GM18870 (cell line): ENCODE measurements around the gene RTN4R.

ENCODE experiments used
- ATAC-seq: cut with Tn5 transposase; IDR thresholded peaks from one replicate; pipeline ENCODE4 v1.9.1; 2021; ENCODE audit warnings: moderate library complexity; ENCODE audit not compliant: unreplicated experiment

Gene RTN4R

DNA sequence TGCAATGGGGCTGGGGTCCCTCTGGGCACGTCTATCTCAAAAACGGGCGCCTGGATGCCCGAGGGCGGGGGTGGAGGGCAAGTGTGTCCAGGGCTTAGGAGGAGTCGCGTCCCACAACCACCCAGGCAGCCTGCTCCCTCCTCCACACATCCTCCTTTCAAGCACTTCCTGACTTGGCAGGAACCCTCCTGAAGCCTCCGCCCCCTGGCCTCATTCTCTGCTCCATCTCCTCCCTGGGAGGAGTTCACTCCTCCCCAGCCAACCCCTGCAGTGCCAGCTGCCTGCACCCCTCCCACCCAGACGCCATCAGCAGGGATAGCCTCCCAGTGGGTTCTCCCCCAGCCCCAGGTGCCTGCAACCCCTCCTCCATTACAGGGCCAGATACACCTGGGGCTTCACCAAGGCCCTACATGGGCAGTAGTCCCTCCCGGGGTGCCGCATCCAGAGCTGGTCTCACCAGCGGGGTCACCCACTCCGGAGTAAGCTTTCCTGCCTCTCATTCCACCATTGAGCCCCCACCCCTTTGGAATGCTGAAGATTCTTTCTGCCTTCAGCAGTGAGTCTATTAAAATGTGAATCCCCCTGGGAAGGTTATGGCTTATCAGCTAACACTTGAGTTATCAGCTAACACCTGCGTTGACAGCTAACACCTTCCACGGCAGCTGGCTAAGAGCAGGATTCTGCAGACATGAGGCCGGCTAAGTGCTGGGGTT is 24.4 kb downstream of the RTN4R start:
- ATAC-seq = no peak

DNA sequence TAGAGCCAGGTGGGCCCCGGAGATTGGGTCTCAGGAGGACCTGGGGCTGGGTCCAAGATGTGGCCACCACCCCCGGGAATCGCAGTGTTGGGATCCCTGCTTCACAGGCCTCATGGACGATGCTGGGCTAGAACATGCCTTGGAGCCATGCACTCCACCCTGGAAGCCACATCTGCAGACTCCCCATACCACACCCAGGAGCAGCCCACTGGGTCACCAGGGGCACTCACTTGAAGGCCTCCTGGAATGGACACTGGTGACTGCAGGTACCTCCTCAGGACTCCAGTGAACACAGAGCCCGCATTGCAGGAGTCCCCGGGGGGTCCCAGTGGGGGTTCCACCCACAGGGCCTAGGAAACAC is 25.0 kb downstream of the RTN4R start:
- no peak for ATAC-seq

DNA sequence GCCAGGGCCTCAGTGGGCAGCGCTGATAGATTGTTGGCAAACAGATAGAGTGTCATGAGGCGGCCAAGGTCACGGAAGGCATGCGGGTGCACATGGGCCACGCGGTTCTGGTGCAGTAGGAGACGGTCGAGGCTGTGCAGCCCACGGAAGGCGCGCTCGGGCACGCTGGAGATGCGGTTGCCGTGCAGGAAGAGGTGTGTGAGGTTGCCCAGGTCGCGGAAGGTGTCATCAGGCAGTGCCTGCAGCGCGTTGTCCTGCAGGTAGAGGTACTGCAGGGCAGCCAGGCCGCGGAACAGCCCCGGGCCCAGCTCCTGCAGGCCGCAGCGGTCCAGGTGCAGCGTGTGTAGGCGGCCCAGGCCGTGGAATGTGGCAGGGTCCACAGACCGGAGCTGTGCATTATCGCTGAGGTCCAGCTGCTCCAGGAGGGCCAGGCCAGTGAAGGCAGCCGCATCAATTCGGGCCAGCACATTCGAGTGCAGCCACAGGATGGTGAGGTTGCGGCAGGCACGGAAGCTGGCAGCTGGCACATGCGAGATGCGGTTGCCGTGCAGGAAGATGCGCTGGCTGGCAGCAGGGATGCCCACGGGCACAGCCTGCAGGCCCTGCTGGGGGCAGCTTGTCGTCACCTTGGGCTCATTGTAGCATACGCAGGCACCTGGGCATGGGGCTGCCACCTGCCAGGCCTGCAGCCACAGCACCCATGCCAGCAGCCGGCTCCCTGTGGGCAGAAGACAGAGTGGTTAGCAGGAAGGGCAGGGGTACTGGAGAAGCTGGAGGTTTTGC is 25.5 kb downstream of the RTN4R start:
- ATAC-seq = no peak

- ATAC-seq = no peak
Measured at GRCh38 chr22:20241579-20242392, 26.3 kb downstream of the RTN4R start.

DNA sequence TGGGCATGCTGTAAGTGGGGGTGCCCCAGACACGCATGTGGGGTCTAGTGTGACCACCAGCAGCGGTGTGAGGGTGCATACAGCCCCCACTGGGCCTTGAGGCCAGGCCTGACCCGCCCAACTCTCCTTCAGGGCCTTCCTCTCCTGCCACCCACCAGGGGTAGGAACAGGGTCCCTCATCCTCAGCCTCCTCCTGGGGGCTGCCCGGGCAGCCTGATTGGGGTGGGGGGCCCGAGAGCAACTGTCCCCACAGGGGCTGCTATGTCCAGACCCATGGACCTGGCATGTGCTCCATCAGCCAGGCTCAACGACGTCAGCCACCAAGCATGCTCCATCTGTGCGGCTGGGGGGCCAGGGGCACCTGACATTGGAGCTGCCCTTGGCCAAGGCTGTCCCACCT is 27.2 kb downstream of the RTN4R start:
- no peak for ATAC-seq

DNA sequence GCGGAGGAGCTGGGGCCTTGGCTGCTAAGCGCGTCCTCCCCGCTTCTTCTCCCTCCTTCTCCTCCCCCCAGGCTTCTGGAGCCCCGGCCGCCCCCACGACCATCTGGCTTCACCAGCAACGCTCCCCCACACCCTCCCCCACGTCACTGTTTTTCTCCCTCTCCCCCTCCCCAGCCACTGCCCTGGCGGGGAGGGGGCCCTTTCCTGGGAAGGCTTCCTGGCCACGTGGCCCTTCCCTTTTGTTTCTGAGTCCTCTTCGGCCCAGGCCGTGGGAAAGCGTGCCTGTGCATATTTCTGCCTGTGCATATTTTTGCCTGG is 27.7 kb downstream of the RTN4R start:
- no peak for ATAC-seq

GRCh38 chr22:20239676-20240446 is 28.3 kb downstream of the RTN4R start:
- no peak for ATAC-seq

DNA sequence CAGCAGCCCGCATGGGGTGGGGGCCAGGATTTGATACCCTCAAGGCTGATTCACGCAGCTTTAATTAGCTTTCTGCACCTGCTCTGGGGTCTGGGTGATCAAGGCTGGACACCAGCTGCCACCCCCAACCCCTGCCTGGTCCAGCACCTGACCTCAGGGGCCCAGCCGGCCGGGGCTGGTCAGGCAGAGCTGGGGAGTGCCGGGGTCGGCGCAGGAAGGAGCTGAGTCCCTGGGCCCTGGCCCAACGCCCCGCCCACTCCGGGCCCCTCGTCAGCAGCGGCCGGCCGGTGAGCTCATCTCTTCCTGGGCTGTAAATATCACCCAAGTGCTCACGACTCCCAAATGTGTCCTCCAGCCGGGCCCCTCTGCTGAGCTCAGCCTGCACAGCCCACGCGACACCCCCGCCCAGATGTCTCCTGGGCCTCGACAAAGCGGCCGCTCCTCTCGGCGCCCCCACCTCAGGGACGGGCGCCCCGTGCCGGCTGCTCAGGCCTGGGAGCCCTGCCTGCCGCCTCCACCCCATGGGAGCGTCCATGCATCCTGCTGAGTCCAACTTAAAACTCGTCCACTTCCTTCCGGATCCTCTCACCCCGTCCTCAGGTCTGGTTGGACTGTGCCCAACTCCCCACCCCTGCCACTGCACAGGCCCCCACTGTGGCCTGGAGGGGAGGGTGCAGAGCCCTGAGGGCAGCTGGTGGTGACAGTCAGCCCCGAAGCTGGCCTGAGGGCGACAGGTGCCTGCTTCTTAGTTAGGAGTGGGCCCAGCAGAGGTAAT is 29.0 kb downstream of the RTN4R start:
- ATAC-seq = no peak

DNA sequence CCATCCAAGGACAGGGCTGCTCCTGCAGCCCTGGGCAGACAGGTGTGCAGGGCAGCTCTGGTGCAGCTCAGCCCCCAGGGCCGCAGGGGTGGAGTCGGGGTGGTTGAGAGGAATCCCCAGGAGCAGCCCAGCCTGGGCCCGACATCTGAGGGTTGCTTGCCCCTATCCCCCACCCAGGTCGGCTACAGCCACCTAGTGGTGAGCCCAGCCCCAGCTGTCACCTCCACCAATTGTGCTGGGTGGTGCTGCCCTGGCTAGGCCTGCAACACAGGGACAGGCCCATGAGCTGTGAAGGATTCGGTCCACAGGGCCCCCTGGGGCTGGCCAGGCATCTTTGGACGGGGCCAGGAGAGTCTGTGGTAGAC is 29.6 kb downstream of the RTN4R start:
- no peak for ATAC-seq

GRCh38 chr22:20237480-20238440 is 30.4 kb downstream of the RTN4R start:
- ATAC-seq = no peak

DNA sequence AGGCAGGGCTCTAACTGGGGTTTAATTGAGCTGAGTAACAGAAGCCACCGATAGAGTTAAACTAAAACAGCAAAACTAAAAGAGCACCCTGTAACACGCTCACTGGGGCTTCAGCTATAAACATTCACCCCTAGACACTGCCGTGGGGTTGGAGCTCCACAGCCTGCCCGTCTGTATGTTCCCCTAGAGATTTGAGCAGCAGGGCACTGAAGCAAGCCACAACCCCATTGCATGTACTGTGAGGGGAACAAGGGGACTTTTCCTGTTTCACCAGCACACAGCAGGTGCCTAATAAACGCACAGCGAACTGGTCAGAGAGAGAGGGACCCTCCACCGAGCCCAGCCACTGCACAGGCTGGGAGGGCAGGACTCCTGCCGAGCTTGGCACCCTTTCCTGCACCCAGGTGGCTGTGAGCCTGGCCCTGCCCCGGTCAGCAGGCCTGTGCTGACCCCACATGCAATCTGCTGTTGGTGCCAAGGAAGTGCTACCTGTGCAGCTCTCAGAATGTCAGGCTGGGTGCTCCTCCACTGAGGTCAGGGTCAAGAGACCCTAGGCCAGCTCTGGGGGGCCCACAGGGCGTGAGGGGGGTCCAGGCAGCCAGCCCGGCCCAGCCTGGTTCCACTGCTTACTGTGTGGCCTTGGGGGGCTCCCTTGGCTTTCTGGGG is 31.9 kb downstream of the RTN4R start:
- ATAC-seq = no peak

DNA sequence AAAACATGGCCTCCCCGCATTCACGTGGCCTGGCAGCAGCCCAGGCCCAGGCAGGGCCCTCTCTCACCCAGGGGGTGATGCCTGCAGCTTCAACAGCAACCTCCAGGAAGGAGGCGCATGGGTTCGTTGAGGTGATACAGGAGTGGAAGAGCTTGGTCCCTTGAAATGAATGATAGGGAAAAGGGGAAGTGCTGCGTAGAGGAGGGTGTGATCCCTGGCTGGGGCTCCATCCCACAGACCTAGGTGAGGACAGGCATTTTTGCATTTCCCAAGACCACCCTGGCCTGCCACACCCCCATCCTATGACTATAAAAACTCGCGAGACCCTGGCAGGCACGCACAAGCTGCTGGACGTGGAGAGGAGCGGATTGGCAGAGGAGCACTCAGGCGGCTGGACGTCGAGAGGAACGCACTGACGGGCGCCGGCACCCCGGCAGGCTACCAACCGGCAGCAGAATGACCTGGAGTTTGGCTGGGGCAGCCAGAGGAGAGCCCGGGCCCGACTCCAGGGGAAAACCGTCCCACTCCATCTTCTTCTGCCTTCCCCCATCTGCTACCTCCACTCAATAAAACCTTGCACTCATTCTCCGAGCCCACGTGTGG is 32.6 kb downstream of the RTN4R start:
- no peak for ATAC-seq

GRCh38 chr22:20234760-20235388 is 33.2 kb downstream of the RTN4R start:
- ATAC-seq = no peak

DNA sequence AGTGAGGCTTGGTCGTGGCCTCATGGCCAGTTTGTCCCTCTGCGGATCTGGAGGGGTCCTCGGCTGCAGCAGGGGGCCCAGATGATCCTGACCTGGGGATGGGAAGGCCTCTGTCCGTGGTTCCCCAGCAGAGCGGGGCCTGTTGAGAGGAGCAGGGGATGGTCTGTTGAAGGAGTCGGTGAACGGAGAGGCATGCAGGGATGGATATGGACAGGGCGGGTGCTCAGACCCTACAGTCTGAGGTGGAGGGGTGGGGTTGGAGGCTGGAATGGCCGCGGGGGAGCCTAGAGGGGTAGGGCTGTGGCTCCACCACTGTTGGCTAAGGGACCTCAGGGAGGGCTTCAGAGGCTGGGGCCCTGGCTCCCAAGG is 33.8 kb downstream of the RTN4R start:
- no peak for ATAC-seq

GRCh38 chr22:20233351-20234313 is 34.5 kb downstream of the RTN4R start:
- ATAC-seq = no peak

GRCh38 chr22:20232781-20233180 is 35.3 kb downstream of the RTN4R start:
- no peak for ATAC-seq

- no peak for ATAC-seq
Measured at GRCh38 chr22:20232237-20232598, 35.9 kb downstream of the RTN4R start.
